ENCODE data around the gene PDZD2.

The PDZD2 gene

GRCh38 chr5:32092938-32093812, 454.2 kb downstream of the PDZD2 start:
- peak; percentile 78 for DNase-seq (ENCODE audit: low read depth)
- peak; percentile 77 for TF ChIP-seq CTCF (IDR thresholded peaks at IDR 0.05; ENCODE audit: insufficient read depth, low read depth, low read length, missing control alignments)
- no peak overlapping the region for H3K4me3 ChIP-seq (ENCODE audit: low read length)

- H3K4me3 ChIP-seq (ENCODE audit: low read length): no peak overlapping the region
- no peak for DNase-seq (ENCODE audit: low read depth)
- TF ChIP-seq CTCF (IDR thresholded peaks at IDR 0.05; ENCODE audit: insufficient read depth, low read depth, low read length, missing control alignments): no peak
These were observed 455.8 kb downstream of the PDZD2 start for GRCh38 chr5:32094691-32095090.

- TF ChIP-seq CTCF (IDR thresholded peaks at IDR 0.05; ENCODE audit: insufficient read depth, low read depth, low read length, missing control alignments): no peak
- no peak for DNase-seq (ENCODE audit: low read depth)
- no peak overlapping the region for H3K4me3 ChIP-seq (ENCODE audit: low read length)
These were observed 456.3 kb downstream of the PDZD2 start for GRCh38 chr5:32095261-32095671.

GRCh38 chr5:32096891-32097595, 458.1 kb downstream of the PDZD2 start:
- DNase-seq (ENCODE audit: low read depth): no peak
- TF ChIP-seq CTCF (IDR thresholded peaks at IDR 0.05; ENCODE audit: insufficient read depth, low read depth, low read length, missing control alignments): no peak
- no peak overlapping the region for H3K4me3 ChIP-seq (ENCODE audit: low read length)

- H3K4me3 ChIP-seq (ENCODE audit: low read length): no peak overlapping the region
- DNase-seq (ENCODE audit: low read depth): no peak
- TF ChIP-seq CTCF (IDR thresholded peaks at IDR 0.05; ENCODE audit: insufficient read depth, low read depth, low read length, missing control alignments): no peak
These were observed 459.4 kb downstream of the PDZD2 start for GRCh38 chr5:32098291-32098690.

- DNase-seq (ENCODE audit: low read depth): no peak
- H3K4me3 ChIP-seq (ENCODE audit: low read length): no peak overlapping the region
- no peak for TF ChIP-seq CTCF (IDR thresholded peaks at IDR 0.05; ENCODE audit: insufficient read depth, low read depth, low read length, missing control alignments)
These were observed 460.0 kb downstream of the PDZD2 start for GRCh38 chr5:32098890-32099310.

Measured in epithelial cell of esophagus (primary cell).